Inflammatory macrophage treated with lipopolysaccharide for 4 hours (primary cell): Measurements from ENCODE around the gene LENG9.
"Not testable (repeated sequence)": the region's sequence is repeated elsewhere in the genome, so short reads cannot be mapped to it uniquely, and the experiment has no call there.

Source experiments
- DNase-seq: peaks from one replicate; pipeline ENCODE4 v3.0.0-alpha.2; 2020

Gene LENG9

GRCh38 chr19:54477650-54478049 is 14.1 kb upstream of the LENG9 start:
- DNase-seq, result peak; percentile 38

- DNase-seq, result no peak
Measured at GRCh38 chr19:54475706-54476105, 12.1 kb upstream of the LENG9 start.

- DNase-seq, result no peak
Measured at GRCh38 chr19:54473892-54474372, 10.4 kb upstream of the LENG9 start.

- peak; percentile 79 for DNase-seq
Measured at GRCh38 chr19:54473071-54473891, 9.7 kb upstream of the LENG9 start, which contains the start of gene CDC42EP5. Gene CDC42EP5, minus strand, starts transcription at chr19:54473296. Its CDS starts 7,749 bp downstream, at chr19:54465547.

GRCh38 chr19:54470991-54471782 is 7.6 kb upstream of the LENG9 start:
- DNase-seq, result peak; percentile 47

GRCh38 chr19:54470276-54470887 is 6.8 kb upstream of the LENG9 start:
- no peak for DNase-seq

- DNase-seq, result no peak
Measured at GRCh38 chr19:54469496-54469934, 5.9 kb upstream of the LENG9 start.

GRCh38 chr19:54466110-54466480 is 2.5 kb upstream of the LENG9 start:
- DNase-seq, result not testable (repeated sequence)

- no peak for DNase-seq
Measured at GRCh38 chr19:54465426-54466109, 2.0 kb upstream of the LENG9 start.

GRCh38 chr19:54464630-54465425 is 1.2 kb upstream of the LENG9 start:
- DNase-seq, result peak; percentile 91

- DNase-seq, result peak; percentile 100
Measured at GRCh38 chr19:54464044-54464629, 559 bp upstream of the LENG9 start.

GRCh38 chr19:54462655-54463530 is 685 bp downstream of the LENG9 start:
- peak; percentile 75 for DNase-seq

GRCh38 chr19:54462047-54462654 is 1.4 kb downstream of the LENG9 start:
- DNase-seq, result no peak

GRCh38 chr19:54461613-54462012 is 2.0 kb downstream of the LENG9 start:
- DNase-seq, result no peak

- no peak for DNase-seq
Measured at GRCh38 chr19:54461210-54461609, 2.4 kb downstream of the LENG9 start.

GRCh38 chr19:54460230-54461005 is 3.2 kb downstream of the LENG9 start:
- no peak for DNase-seq

GRCh38 chr19:54459282-54460229 is 4.0 kb downstream of the LENG9 start:
- DNase-seq, result no peak
